Measurements from ENCODE around the gene DHRS13. TPM values are rescaled to one million over a fixed set of nuclear protein-coding genes. Genes with fewer than 3 reads are reported as not detected.
"Not testable (repeated sequence)": the region's sequence is repeated elsewhere in the genome, so short reads cannot be mapped to it uniquely, and the experiment has no call there.

Gene DHRS13
- total and polyA plus RNA-seq, 3 donors from 2014 or later, result 8.7 to 18.6 (median 14.9) TPM

- 66 to 68% methylated on average over 8 to 9 of the region's 9 CpGs for WGBS, 2 donors
- H3K36me3 ChIP-seq (ENCODE audit: low read depth, missing control alignments), result no peaks in the 10 kb centered on the region
- no peak overlapping the region for H3K4me3 ChIP-seq
- H3K4me1 ChIP-seq, result no peaks in the 10 kb centered on the region
- intact Hi-C loops (cut with DNase I; ENCODE audit: low total_unique reads), result no loop called here
- no peak for DNase-seq
- no peaks in the 10 kb centered on the region for H3K27me3 ChIP-seq
- H3K9me3 ChIP-seq, result no peaks in the 10 kb centered on the region
- no peak for TF ChIP-seq POLR2A (IDR thresholded peaks at IDR 0.05)
- TF ChIP-seq, protein P1, sequence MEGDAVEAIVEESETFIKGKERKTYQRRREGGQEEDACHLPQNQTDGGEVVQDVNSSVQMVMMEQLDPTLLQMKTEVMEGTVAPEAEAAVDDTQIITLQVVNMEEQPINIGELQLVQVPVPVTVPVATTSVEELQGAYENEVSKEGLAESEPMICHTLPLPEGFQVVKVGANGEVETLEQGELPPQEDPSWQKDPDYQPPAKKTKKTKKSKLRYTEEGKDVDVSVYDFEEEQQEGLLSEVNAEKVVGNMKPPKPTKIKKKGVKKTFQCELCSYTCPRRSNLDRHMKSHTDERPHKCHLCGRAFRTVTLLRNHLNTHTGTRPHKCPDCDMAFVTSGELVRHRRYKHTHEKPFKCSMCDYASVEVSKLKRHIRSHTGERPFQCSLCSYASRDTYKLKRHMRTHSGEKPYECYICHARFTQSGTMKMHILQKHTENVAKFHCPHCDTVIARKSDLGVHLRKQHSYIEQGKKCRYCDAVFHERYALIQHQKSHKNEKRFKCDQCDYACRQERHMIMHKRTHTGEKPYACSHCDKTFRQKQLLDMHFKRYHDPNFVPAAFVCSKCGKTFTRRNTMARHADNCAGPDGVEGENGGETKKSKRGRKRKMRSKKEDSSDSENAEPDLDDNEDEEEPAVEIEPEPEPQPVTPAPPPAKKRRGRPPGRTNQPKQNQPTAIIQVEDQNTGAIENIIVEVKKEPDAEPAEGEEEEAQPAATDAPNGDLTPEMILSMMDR (IDR thresholded peaks at IDR 0.05), result no peak
- no peak overlapping the region for H3K27ac ChIP-seq
These were observed 22.9 kb downstream of the DHRS13 start for GRCh38 chr17:28879886-28880571.

DNA sequence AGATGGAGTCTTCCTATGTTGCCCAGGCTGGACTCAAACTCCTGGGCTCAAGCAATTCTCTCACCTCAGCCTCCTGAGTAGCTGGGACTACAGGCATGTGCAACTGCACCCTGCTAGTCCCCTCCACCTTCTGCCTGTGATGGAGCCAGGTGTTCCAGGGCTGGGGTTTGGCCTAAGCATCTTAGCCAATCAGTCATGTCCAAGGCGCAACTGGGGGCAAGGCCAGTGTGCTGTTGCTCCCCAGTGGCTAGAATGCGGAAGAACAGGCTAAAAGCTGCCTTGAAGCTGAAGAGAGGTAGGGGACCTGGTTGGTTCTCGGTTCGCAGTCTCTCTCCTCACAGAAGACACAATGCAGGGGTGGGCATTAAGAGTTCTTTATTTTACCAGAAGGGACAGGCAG, 23.9 kb downstream of the DHRS13 start:
- Histone ChIP-seq H3K9me3 (no peaks in the 10 kb centered on the region), H3K27me3 (no peaks in the 10 kb centered on the region), H3K27ac (no peak overlapping the region), H3K36me3 (ENCODE audit: low read depth, missing control alignments) (no peaks in the 10 kb centered on the region), H3K4me3 (no peak overlapping the region), H3K4me1 (no peaks in the 10 kb centered on the region)
- intact Hi-C loops (cut with DNase I; ENCODE audit: low total_unique reads), result no loop called here
- 91 to 96% methylated on average over 4 of the region's 4 CpGs for WGBS, 2 donors
- TF ChIP-seq, protein P1 (IDR thresholded peaks at IDR 0.05), result peak in 1 of 3 experiments; percentile 8
- TF ChIP-seq POLR2A (IDR thresholded peaks at IDR 0.05), result no peak
- peak; percentile 36 for DNase-seq

DNA sequence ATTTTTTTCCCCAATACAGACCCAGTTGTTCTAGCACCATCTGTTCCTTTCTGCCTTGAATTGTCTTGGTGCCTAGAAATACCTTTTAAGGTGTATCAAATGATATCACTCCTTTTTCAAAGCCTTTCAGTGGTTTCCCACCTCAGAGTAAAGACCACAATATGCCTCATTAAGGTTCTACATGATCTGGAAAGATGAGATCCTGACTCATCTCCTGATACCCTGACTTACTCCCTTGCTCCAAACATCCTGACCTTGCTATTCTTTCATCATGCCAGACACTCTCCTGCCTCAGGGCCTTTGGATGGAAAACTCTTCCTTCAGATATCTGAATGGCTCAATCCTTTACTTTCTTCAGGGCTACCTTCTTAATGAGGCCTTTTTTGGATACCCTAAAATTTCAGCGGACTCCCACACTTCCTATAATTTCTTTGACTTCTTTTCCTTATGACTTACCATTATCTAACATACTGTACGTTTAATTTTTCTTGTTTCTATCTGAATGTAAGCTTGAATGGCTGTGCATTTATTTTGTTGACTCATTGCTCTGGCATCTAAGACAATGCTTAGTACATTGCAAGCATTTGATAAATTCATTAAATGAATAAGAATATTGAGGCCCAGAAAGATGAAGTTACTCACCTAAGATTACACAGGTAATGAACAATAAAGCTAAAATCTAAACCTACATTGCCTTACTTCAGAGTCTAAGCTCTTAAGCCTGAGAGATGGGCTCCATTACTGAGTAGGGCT, 24.5 kb downstream of the DHRS13 start:
- Histone ChIP-seq H3K36me3 (ENCODE audit: low read depth, missing control alignments) (no peaks in the 10 kb centered on the region), H3K4me1 (no peaks in the 10 kb centered on the region), H3K9me3 (no peaks in the 10 kb centered on the region), H3K27ac (no peak overlapping the region), H3K27me3 (no peaks in the 10 kb centered on the region), H3K4me3 (no peak overlapping the region)
- no peak for TF ChIP-seq POLR2A (IDR thresholded peaks at IDR 0.05)
- TF ChIP-seq, protein P1 (IDR thresholded peaks at IDR 0.05), result no peak
- intact Hi-C loops (cut with DNase I; ENCODE audit: low total_unique reads), result no loop called here
- no peak for DNase-seq
- WGBS, 2 donors, result 89 to 92% methylated on average over 2 of the region's 2 CpGs

- 96% methylated on average over 6 of the region's 6 CpGs for WGBS, 2 donors
- H3K9me3 ChIP-seq; intact Hi-C loops (cut with DNase I; ENCODE audit: low total_unique reads): not testable (repeated sequence)
These were observed 25.6 kb downstream of the DHRS13 start for GRCh38 chr17:28877150-28877711.

GRCh38 chr17:28875848-28876550, 26.9 kb downstream of the DHRS13 start:
- Histone ChIP-seq H3K36me3 (ENCODE audit: low read depth, missing control alignments) (no peaks in the 10 kb centered on the region), H3K9me3 (no peaks in the 10 kb centered on the region), H3K27me3 (no peaks in the 10 kb centered on the region), H3K4me1 (no peaks in the 10 kb centered on the region), H3K27ac (no peak overlapping the region), H3K4me3 (no peak overlapping the region)
- intact Hi-C loops (cut with DNase I; ENCODE audit: low total_unique reads), result no loop called here
- no peak for TF ChIP-seq POLR2A (IDR thresholded peaks at IDR 0.05)
- TF ChIP-seq, protein P1 (IDR thresholded peaks at IDR 0.05), result no peak
- DNase-seq, result no peak
- WGBS, 2 donors, result 44 to 56% methylated on average over 1 of the region's 1 CpG

More at GRCh38 chr17:28877150-28877711, 25.6 kb downstream of the DHRS13 start:
- not testable (repeated sequence) for H3K27me3 ChIP-seq; DNase-seq; H3K4me3 ChIP-seq; H3K36me3 ChIP-seq (ENCODE audit: low read depth, missing control alignments); H3K4me1 ChIP-seq; H3K27ac ChIP-seq

All from testis (tissue), 3 donors.